Activated T-helper 1 cell treated with Interleukin-2 at 50 U/mL for 16 hours (primary cell): Measurements from ENCODE around the gene FCMR.

Experiments used
- DNase-seq: peaks from one replicate; pipeline ENCODE4 v3.0.0-alpha.2; 2020; ENCODE audit warnings: low read depth

FCMR gene

DNA sequence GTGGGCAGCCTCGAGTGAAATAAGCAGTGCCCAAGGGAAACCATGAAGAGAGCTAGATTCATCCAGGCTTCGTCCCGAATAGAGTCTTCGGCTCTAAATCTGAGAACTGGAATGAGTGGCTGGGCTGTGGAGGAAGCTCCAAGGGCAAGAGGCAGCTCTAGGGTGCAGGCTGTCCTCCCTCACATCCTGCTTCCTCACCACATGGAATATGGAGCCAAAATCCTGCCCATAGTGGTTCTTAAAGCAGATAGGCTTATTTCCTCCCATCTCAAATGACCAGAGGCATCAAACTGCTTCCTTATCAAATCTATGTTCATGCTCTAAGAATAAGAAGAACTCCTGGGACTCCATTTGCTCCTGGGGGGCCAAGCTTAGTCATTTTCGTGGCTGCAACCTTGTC is 22.0 kb downstream of the FCMR start:
- no peak for DNase-seq

DNA sequence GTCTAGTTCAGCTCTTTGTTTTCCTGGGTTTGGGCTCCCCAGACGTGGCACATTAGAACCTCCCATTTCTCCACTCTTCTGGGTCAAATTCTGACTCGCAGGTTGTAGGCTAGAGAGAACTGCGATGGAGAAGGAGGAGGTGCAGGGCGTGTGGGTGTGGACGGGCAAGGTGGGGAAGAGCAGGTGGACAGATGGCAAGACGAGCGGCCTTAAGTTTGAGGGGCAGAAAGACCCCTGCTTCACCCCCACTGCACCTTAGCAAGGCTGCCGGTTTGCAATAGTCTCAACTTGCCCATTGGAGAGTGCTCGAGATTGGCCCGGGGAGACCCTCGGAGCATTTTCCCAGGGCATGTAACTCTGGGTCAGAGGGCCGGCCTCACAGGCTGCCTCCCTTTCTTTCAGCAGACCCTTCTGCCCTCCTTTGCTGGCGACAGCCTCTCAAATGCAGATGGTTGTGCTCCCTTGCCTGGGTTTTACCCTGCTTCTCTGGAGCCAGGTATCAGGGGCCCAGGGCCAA is 22.8 kb downstream of the FCMR start:
- no peak for DNase-seq

DNA sequence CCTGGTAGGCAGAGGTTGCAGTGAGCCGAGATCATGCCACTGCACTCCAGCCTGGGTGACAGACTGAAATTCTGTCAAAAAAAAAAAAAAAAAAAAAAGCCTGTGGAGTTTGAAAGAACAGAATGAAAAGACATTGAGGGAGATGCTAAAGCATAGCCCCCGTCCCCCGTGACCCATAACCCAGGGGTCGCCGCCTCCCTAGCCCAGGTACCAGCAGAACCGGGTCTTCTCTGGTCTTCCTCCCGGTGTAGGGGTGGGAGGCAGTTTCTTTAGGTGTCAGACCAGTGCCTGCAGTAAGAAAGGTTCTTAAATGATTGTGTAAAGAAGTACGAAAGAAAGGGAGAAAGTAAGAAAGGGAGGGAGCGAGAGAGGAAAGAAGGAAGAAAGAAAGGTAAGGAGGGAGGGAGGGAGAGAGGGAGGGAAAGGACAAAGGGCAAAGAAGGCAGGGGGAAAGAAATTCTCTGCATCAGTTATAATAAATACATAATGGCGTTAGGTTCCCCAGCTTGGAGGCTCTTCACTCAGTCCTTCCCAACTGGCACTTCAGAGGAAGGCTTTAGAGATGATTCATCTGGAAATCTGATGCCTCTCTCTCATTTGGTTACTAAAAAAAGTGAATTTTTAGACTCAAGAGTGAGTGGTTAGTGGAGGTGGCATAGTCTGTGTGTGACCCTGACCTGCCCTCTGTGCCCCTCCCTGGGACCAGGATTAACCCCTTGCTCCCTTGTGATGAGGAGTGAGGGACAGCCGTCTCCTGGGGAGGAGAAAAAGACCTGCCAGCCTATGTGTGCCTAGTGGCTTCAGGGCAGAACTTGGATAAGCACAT is 23.4 kb downstream of the FCMR start:
- no peak for DNase-seq

DNA sequence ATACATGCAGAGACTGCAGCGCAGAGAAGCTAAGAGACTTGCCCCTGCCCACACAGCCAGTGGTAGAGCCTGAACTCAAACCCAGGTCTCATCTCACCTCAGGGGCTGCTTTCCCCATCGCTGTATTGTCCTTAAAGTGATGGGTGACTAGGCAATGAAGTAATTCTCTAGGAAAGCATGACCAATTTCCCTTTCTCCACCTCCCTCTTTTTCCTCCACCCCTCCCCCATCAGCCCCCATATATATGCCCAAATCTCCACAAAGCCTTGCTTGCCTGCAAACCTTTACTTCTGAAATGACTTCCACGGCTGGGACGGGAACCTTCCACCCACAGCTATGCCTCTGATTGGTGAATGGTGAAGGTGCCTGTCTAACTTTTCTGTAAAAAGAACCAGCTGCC is 24.6 kb downstream of the FCMR start, which contains the start of gene IL24:
Gene IL24, plus strand, starts transcription at position 269 of the 400 bp plus-strand sequence. CDS start 390 bp downstream, outside the sequence.
- DNase-seq, result no peak

DNA sequence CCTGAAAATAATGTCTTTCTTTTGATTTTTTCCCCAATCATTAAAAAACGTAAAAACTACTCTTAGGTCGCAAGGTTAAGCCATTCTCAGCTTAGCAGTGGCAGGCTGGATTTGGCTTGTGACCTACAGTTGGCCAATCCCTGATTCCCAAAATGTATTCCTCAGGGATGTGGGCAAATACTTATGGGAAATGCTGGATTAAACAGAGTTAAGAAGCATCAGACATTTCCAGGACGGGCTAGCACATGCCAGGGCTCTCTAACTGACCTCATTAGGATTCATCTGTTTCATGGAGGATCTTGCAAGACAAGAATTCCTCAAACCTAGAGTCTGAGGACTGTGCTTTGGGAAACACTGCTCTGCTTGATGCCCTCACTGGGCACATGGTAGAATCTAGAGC is 25.5 kb downstream of the FCMR start:
- DNase-seq, result no peak

DNA sequence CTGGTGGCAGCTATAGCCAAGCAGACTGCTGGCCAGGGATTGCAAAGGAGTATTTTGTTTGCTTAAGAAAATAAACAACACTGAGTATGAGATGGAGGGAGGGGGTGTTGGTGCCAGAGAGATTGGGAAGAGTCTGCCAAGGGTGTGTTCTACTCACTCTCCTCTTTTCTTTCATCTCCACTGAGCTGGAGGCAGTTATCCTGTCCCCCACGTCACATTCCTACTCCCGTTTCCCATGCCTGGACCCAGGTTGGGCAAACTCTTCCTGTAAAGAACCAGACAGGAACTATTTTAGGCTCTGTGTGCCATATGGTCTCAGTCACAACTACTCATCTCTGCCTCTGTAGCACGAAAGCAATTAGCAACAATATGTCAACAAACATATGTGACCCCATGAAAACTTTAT is 25.9 kb downstream of the FCMR start:
- DNase-seq, result no peak

DNA sequence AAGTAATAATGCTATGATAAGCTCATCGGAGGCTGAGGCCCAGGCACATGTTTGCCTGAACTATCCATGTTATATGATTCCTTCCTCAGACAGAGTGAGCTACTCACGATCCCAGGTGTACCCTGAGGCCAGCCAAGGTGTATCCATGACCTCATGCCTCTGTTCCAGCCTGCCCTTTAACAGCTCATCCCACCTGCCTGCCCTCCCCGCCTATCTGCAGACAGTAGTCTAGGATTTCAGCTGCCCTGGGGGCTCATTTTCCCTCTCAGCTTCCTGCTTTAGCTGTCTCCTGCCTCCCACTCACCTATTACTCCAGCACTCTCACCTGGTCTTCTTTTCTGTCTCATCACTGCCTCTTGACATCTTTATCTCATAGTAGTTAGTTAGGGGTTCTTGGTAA is 26.4 kb downstream of the FCMR start:
- no peak for DNase-seq

DNA sequence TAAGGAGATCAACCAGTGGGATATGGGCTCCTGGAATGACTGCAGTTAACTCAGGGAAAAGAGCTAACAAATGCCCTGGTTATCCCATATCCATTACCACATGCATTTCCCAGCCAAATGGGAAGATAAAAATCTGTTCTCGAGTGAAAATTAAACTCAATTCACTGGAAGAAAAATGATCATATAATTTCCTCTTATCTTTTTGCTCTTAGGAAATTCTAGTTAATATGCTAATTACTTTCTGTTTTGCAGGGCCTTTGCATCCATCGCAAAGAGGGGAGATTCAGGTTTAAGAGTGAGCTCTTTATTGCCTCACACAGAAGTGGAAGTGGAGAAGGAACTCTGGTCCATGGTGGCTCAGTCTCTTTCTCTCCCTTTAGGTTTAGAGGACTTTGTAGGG is 28.4 kb downstream of the FCMR start:
- no peak for DNase-seq

DNA sequence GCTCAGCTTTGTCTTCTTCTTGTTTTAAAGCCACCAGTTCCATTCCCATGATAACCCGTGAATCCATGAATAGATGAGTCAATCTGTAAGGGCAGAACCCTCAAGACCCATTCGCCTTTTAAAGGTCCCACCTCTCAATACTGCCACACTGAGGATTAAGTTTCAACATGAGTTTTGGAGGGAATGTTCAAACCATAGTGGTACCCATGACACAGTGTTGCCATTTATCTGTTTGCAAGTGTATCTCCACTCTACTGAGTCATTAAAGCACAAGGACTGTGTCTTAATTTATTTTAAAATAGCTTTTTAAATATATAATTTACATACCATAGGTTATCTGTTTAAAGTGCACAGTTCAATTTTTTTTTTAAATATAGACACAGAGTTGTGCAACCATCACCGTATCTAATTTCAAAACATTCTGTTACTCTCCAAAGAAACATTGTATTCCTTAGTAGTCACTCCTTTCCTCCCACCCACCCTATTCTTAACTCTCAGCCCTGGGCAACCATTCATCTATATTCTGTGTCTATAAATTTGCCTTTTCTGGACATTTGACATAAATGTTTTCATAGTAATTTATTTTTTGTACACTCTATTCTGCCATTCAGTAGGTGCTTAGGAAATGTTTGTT is 29.3 kb downstream of the FCMR start:
- no peak for DNase-seq

DNA sequence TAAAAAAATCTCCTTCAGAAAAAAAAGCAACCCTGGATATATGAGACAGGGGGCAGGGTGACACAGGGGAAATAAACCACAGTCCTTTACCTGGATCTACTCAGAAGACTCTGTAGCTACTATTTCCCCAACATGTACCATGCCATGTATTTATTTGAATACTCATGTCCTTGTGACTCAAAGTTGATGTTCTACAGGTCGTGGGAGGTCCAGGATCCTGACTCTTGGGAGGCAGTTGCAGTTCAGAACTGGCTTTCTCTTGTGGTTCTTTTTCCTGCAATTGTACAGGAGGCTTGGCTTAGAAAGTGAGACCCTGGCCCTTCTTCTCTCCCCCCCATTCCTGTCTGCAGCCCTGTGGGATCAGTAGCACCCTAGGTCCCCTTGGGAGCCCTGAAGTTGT is 30.3 kb downstream of the FCMR start:
- no peak for DNase-seq

DNA sequence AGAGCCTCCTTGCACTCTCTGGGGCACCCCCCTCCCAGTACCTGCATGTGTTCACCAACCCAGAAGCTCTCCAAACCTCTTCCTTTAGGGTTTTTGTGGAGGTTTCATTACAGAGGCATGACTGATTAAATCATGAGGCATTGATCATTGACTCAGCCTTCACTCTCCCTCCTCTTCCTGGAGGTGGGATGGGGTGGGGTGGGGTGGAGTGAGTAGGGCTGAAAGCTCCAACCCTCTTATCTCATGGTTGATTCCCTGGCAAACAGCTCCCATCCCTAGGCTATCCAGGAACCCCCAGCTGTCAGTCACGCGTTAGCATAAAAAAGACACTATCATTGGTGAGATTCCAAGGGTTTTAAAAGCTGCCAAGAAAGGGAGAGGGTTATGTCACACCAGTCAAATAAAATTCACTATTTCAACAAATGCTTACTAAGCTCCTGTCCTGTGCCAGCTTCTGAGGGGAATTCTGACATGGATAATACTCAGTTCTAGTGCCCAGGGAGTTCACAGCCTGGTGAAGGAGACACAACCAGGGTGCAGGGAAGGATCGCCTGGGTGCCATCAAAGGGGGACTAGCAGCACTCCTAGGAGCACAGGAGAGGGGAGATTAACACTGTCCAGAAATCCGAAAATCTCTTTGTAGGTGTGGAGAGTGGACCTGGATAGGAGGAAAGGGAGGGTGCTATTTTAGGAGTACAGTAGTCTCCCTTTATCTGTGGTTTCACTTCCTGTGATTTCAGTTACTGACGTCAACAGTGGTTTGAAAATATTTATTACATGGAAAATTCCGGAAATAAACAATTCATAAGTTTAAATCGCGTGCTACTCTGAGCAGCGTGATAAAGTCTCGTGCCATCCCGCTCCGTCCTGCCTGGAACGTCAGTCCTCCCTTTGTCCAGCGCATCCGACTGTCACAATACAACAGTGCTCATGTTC is 31.3 kb downstream of the FCMR start:
- DNase-seq, result no peak

DNA sequence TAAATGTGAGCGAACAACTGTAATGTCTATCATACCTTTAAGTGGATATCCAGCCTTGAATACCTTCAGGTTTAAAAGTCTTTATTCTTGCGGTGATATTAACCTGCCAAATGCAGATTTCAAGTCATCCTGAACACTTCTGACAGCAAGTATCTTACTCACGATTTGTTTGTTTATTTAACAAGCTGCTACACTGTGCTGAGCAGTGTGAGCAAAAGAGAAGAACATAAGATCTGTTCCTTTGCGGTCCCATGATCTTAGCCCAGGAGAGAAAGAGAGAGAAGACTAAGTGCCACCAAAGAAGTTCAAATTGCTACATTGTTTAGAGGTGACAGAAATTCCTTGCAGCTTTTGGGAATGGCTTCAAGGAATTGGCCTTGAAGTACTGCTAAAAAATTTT is 34.0 kb downstream of the FCMR start:
- DNase-seq, result no peak

DNA sequence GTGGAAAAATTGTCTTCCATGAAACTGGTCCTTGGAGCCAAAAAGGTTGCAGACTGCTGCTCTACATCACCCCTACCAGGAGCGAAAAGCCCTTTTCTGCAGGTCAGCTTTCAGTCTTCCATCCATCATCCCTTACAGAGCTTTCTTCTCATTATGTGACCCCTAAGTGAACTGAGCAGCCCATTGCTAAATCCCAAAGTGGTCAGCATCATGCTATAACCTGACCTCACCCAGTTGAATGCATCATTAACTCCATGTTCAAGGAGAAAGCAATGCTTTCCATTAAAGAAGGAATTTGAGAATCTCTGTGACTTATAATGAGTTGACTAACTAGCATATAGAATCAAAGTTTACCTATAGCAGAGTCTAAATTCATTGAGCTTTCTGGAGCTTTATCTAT is 34.9 kb downstream of the FCMR start:
- DNase-seq, result no peak

DNA sequence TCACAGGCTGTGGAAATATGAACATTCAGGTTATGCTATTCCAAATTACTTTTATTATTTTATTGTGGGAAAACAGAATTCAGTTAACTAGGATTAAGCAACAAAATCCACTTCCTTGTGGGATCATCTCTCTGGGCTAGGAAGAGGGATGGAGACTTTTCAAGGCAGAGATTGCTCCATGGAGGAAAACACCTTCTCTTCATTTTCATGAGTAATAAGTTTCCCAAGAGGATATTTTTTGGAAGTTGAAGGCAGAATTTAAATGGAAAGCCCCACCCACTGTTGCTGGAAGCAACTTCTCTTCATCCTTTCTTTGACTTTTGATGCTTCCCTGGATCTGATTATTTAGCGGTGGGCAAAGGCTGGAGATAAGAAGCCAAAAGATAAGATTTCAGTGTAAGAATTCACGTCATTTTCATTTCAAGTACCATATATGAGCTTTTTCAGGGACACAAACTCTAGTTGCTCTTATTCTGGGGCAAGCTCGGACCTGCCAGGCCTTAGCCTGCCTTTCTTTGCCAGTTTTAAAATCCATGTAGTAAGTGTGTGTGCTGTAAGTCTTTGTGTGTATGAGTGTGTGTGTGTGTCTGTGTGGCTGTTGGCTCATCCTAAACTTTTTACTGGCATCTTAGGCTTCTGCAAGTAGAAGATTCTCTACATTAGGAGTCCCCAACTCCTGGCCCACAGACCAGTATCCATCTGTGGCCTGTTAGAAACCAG is 36.2 kb downstream of the FCMR start:
- DNase-seq, result no peak

DNA sequence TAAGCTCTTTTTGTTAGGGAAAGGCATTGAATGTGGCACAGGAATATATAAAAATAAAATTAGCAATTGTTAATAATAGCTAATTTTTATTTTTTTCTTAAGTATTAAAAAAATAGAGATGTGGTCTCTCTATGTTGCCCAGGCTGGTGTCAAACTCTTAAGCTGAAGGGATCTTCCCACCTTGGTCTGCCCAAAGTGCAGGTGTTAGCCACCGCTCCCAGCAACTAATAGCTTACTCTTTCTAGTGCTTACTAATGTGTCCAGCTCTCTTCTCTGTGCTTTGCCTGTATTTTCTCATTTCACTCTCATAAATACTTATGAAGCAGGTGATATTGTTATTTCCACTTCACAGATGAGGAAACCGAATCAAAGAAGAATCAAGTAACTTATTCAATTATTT is 37.9 kb downstream of the FCMR start:
- DNase-seq, result no peak

DNA sequence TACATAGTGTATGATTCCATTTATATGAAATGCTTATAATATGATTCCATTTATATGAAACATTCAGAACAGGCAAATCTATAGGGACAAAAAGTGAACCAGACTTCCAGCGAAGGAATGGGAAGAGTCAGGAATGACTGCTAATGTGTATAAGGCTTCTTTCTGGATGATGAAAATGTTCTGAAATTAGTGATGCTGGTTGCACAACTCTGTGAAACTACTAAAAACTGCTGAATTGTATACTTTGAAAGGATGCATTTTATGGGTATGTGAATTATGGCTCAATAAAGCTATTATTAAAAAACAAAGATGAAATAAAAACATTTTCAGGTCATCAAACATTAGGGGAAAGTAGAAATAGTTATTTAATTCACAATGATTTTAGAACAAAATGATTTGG is 38.6 kb downstream of the FCMR start:
- no peak for DNase-seq

DNA sequence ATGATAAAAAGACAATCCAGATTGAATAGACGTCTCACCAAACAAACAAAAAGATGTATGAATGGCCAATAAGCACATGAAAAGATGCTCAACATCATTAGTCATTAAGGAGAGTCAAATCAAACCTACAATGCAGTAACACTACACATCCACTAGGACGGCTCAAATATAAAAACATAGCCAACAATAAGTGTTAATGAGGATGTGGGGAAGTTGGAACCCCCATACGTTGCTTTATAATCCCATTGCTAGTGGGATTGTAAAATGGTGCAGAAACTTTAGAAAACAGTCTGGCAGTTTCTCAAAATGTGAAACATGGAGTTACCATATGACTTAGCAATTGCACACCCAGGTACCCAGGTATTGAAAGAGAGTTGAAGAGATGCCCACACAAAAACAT is 39.2 kb downstream of the FCMR start:
- DNase-seq, result no peak

DNA sequence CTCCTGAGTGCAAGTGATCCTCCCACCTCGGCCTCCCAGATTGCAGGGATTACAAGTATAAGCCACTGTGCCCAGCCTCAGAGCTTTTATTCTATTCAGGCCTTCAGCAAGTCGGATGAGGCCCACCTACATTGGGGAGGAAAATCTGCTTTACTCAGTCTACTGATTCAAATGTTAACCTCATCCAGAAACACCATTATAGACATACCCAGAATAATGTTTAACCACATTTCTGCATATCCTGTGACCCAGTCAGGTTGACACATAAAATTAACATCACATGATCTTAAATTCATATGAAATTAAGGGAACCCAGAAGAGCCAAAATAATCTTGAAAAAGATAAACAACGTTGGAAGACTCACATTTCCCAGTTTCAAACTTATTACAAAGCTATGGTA is 41.4 kb downstream of the FCMR start:
- DNase-seq, result no peak

DNA sequence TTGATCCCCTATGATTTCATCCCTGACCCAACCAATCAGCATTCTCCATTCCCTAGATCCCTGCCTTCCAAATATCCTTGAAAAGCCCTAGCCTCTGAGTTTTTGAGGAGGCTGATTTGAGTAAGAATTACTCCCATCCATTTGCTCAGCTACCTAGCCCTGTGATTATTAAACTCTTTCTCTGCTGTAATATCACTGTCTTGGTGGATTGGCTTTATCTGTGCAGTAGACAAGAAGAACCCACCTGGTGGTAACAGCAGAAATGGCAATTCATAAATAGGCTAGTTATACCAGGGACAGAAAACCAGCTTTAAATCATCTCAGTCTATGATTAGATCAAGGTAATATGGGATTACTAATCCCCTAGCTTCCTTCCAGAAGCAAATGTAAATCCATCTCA is 43.3 kb downstream of the FCMR start:
- DNase-seq, result no peak

DNA sequence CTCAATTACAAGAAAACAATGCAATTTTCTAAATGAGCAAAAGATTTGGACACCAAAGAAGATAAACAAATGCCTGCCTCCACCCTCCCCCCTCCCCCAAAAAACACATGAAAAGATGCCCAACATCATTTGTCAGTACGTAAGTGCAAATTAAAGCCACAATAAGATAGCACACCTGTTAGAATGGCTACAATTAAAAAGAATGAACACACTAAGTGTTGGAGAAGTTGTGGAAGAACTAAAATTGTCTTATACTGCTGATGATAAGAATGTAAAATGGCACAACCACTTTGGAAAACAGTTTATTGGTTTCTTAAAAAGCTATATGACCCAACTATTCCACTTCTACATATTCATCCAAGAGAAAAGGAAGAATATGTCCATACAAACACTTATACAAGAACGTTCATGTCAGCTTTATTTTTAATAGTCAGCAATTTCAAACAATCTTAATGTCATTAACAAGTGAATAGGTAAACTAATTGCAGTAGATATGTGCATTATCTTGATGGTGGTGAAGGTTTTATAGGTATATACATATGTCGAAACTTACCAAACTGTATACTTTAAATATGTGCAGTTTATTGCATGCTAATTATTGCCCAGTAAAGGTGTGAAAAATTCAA is 45.9 kb downstream of the FCMR start:
- DNase-seq, result no peak

DNA sequence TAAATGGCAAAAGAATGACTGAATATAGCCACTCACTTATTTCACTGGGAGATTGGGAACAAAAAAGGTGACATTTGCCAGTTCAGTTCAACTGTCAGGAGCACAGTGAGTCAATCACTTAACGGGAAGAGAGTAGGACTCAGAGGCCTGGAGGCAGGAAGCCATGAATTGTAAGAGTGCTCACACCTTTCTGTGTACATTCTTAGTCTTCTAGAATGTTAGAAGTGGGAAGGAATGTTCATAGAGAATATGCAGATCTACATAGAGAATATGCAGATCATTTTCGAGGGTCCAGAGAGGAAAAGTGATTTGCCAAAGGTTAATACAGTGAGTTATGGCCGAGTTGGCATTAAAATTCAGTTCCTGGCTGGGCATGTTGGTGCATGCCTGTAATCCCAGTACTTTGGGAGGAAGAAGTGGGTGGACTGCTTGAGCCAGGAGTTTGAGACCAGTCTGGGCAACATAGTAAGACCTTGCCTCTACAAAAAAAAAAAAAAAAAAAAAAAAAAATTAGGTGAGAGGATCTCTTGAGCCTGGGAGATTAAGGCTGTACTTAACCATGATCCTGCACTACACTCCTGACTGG is 48.0 kb downstream of the FCMR start:
- DNase-seq, result no peak
